Activated T-cell treated with anti-CD3 and anti-CD28 coated beads, Interleukin-2, amount 50 U/mL, for 24 hours (primary cell): Measurements from ENCODE around the gene RYR3.

Source experiments
- DNase-seq: peaks from one replicate; pipeline ENCODE4 v3.0.0-alpha.2; 2020
- H3K27ac Mint-ChIP-seq: 2 replicates; pipeline ENCODE4 v1.8.0; 2020; ENCODE audit warnings: mild to moderate bottlenecking, mixed read lengths
- H3K27me3 Mint-ChIP-seq: 2 replicates; pipeline ENCODE4 v1.8.0; 2020; ENCODE audit warnings: mixed read lengths
- H3K36me3 Mint-ChIP-seq: 2 replicates; pipeline ENCODE4 v1.8.0; 2020; ENCODE audit warnings: low read depth, mixed read lengths
- H3K4me1 Mint-ChIP-seq: 2 replicates; pipeline ENCODE4 v1.8.0; 2020; ENCODE audit warnings: low read depth, mixed read lengths
- H3K4me3 Mint-ChIP-seq: 2 replicates; pipeline ENCODE4 v1.8.0; 2020; ENCODE audit warnings: mild to moderate bottlenecking, moderate library complexity, mixed read lengths
- H3K9me3 Mint-ChIP-seq: 2 replicates; pipeline ENCODE4 v1.8.0; 2020; ENCODE audit warnings: mixed read lengths

Gene RYR3

DNA sequence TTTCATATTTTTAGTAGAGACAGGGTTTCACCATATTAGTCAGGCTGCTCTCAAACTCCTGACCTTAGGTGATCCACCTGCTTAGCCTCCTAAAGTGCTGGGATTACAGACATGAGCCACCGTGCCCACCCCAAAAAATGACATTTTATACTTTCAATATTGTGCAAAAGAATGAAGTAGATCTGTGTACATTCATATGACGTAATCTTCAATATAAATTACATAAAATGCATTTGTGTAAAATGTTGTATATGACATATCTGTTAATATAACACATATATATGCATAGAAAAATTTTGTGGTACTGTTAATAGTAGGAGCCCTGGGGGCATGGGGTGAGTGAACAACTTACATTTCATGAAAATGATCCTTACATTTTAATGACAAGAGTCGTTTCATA lies 71.7 kb downstream of the RYR3 start:
- no peaks in the 10 kb centered on the region for H3K4me1 Mint-ChIP-seq

DNA sequence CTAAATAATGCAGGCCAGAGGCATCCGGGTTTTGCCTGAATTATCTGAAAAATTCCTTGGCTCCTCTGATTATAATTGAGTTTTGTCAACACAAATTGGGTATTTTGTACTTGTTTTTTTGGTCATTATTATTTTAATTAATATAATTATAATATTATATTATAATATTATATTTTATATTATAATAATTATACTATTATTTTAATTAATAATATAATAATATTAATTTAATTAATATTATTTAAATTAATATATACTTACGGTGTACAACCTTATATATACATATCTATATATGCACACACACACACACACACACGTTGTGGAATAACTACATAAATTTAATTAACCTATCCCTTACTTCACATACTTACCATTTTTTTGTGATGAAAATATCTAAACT lies 73.5 kb downstream of the RYR3 start:
- Mint-ChIP-seq H3K36me3 (no peaks in the 10 kb centered on the region), H3K27ac (no peak overlapping the region), H3K4me3 (no peak overlapping the region), H3K9me3 (no peaks in the 10 kb centered on the region), H3K4me1 (no peaks in the 10 kb centered on the region), H3K27me3 (peaks cover 8% of the 10 kb centered on the region)
- DNase-seq, result no peak

More for the DNA sequence above, 71.7 kb downstream of the RYR3 start:
- Mint-ChIP-seq H3K36me3 (no peaks in the 10 kb centered on the region), H3K27ac (no peak overlapping the region), H3K9me3 (no peaks in the 10 kb centered on the region), H3K27me3 (peaks cover 8% of the 10 kb centered on the region), H3K4me3 (no peak overlapping the region)
- DNase-seq, result no peak

DNA sequence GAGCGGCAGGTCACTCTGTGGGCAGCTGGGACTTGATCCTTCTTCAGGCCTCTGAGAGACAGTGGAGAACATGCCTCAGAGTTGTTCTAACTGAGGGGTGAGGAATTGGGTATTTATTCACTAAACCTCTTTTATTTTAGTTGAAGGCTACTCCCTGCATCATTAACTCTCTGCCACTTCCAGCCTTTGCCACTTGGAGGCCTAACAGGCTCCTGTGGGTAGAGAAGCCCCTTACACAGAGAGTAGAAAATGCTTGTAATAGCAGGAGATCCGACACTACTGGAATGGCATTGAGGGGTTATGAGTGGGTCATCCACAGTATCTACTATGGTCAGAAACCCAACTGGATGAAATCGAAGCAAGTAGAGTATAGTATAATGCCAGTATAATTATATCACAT lies 81.7 kb downstream of the RYR3 start:
- Mint-ChIP-seq H3K27ac (no peak overlapping the region), H3K27me3 (no peaks in the 10 kb centered on the region), H3K9me3 (no peaks in the 10 kb centered on the region), H3K4me1 (no peaks in the 10 kb centered on the region), H3K4me3 (no peak overlapping the region), H3K36me3 (no peaks in the 10 kb centered on the region)
- no peak for DNase-seq

DNA sequence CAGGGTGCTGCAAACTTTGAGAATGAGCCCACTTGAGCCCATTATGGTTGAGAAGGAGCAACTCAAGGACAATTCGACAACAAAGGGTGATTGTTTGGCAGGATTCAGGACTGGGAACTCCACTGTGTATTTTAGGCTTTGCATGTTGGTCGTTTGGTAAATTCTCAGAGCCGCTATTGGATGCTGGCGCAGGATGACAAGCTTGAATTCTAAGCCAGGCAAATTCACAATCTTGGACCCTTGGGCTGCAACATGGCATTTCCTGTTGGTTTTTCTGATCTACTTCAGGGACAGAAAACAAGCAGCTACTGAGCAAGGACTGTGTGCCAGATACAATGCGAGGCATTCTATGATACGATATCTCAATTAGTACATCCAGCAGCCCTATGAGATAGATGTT lies 82.8 kb downstream of the RYR3 start:
- no peak for DNase-seq
- Mint-ChIP-seq H3K9me3 (no peaks in the 10 kb centered on the region), H3K36me3 (no peaks in the 10 kb centered on the region), H3K27me3 (peaks cover 4% of the 10 kb centered on the region), H3K4me3 (no peak overlapping the region), H3K27ac (no peak overlapping the region), H3K4me1 (no peaks in the 10 kb centered on the region)

DNA sequence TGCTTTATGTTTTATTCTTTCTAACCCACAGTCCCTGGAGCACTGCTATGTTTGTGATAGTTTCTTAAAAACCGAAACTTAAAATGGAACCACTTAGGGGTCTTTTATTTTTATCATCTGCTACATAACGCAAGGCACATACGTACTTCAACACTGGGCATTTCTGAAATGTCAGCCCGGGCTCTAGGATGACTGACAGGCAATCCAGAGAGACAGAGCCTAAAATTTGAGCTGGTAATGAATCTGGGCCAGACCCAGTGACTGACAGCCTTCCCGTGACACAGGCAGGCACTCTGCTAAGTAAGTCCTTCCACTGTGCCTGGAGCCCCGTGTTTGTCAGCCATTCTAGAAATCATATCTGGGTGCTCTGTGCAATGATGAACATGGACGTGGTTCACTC lies 84.6 kb downstream of the RYR3 start:
- Mint-ChIP-seq H3K36me3 (no peaks in the 10 kb centered on the region), H3K27me3 (peaks cover 12% of the 10 kb centered on the region), H3K9me3 (no peaks in the 10 kb centered on the region), H3K4me3 (no peak overlapping the region), H3K27ac (no peak overlapping the region), H3K4me1 (no peaks in the 10 kb centered on the region)
- DNase-seq, result no peak

DNA sequence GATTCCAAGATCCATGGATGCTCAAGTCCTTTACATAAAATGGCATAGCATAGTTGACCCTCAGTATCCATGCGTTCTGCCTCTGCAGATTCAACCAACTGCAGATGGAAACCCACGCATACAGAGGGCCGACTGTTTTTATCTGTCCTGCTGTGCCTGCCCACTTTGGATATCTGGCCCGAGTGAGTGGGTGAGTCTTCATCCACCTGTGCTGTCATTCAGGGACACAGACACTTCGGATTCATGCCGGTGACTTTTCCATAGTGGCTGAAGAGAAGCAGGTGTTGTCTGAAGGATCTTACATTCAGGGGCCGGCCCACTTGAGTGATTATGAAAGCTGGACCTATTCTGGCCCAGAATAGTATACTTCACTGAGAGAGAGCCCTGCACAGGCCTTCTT lies 85.1 kb downstream of the RYR3 start:
- Mint-ChIP-seq H3K27me3 (peaks cover 13% of the 10 kb centered on the region), H3K9me3 (no peaks in the 10 kb centered on the region), H3K4me1 (no peaks in the 10 kb centered on the region), H3K36me3 (no peaks in the 10 kb centered on the region), H3K27ac (no peak overlapping the region), H3K4me3 (no peak overlapping the region)
- DNase-seq, result no peak

DNA sequence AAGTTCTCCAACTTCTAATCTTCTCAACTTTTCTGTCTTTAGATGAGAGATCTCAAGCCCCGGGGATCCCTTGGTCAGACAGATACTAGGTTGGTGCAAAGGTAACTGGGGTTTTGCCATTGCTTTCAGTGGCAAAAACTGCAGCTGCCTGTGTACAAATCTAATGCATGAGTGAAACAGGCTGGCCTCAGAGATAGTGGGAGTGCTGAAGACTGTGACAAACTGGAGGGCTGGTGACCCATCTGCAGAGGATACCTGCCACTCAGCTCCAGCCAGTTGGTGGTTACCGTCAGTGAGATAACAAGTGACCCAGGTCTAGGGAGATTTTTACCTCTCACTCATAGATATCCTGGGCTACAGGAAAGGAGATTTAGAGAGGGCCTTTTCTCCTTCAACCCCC lies 85.7 kb downstream of the RYR3 start:
- Mint-ChIP-seq H3K27me3 (peaks cover 13% of the 10 kb centered on the region), H3K27ac (no peak overlapping the region), H3K4me1 (no peaks in the 10 kb centered on the region), H3K4me3 (no peak overlapping the region), H3K36me3 (no peaks in the 10 kb centered on the region), H3K9me3 (no peaks in the 10 kb centered on the region)
- no peak for DNase-seq

DNA sequence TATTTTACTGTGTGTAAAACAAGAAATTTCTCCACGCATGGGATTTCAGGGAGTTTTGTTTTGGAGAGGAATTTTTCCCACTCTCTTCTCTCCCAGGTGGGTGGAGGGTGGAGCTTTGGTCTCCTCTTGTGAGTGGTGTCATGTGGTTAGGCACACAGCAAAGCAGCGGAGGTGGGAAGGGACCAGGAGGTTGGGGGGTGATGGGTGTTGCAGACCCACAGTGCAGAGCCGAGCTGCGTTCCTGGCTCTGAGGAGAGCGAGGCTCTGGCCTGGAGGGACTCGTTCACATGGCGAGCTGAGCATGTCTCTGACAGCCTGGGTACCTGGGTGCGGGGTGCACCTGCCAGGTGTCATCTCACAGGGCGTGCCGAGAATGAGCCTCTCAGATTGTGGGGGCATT lies 87.8 kb downstream of the RYR3 start:
- peaks cover 16% of the 10 kb centered on the region for H3K27me3 Mint-ChIP-seq
- no peaks in the 10 kb centered on the region for H3K4me1 Mint-ChIP-seq
- DNase-seq, result no peak
- no peaks in the 10 kb centered on the region for H3K36me3 Mint-ChIP-seq
- H3K9me3 Mint-ChIP-seq, result no peaks in the 10 kb centered on the region
- H3K4me3 Mint-ChIP-seq, result no peak overlapping the region
- no peak overlapping the region for H3K27ac Mint-ChIP-seq

DNA sequence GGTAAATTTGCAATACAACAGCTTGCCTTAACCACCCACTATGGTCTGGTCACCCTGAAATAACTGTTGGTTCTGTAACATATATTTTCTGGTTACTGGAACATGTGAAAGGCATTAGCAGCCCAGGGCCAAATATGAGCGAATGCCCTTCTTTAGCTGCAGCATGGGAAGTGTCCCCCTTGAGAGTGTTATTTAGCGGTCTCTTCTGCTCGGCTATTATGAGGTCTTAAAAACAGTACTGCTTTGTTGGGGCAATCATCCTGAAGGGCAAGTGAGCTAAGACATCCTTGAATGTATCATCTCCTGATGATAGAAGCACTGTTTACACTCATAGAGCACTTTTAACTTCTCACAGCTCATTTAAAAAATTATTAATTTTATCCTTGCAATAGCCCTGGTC lies 90.2 kb downstream of the RYR3 start:
- no peaks in the 10 kb centered on the region for H3K36me3 Mint-ChIP-seq
- H3K4me1 Mint-ChIP-seq, result no peaks in the 10 kb centered on the region
- no peak for DNase-seq
- no peak overlapping the region for H3K4me3 Mint-ChIP-seq
- H3K27me3 Mint-ChIP-seq, result peaks cover 19% of the 10 kb centered on the region
- no peaks in the 10 kb centered on the region for H3K9me3 Mint-ChIP-seq
- H3K27ac Mint-ChIP-seq, result no peak overlapping the region

DNA sequence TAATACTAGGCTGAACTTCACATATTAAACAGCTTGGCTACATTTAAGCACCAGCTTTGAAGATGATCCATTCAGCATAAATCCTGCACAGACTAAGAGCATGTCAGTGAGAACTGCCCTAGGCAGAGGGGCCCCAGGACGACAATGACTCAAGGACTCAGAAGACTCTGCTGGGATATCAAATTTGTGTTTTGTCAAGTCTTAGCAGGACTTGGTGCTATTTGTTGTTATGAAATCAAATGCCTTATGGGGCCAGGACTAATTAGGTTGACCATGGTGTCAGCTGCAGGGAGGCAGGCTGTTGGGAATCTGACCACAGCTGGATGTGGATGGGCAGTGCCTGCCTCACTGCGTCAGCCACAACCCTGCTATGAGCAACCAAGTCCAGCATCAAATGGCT lies 91.8 kb downstream of the RYR3 start:
- H3K4me3 Mint-ChIP-seq, result no peak overlapping the region
- peaks cover 19% of the 10 kb centered on the region for H3K27me3 Mint-ChIP-seq
- H3K4me1 Mint-ChIP-seq, result no peaks in the 10 kb centered on the region
- H3K36me3 Mint-ChIP-seq, result no peaks in the 10 kb centered on the region
- no peak for DNase-seq
- no peak overlapping the region for H3K27ac Mint-ChIP-seq
- no peaks in the 10 kb centered on the region for H3K9me3 Mint-ChIP-seq

DNA sequence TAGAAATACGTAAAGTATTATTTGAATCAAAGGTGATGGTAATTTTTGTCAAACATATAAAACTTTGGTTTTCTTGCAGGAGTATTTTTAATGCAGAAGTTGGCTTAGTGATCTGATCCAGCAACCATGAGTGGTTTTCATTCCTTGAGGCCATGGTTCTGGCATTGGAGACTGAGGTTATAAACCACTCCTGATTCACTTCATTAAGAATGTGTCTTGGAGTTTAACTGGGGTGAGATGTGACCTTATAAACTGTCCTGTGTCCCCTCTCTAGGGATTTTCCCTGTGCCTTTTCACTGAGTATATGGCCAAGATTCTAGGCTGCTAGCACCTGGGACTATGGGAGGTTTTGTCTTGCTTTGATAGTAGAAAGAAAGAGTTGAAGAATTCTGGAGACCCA lies 94.3 kb downstream of the RYR3 start:
- Mint-ChIP-seq H3K9me3 (no peaks in the 10 kb centered on the region), H3K36me3 (no peaks in the 10 kb centered on the region), H3K27me3 (peaks cover 9% of the 10 kb centered on the region), H3K4me3 (no peak overlapping the region), H3K27ac (no peak overlapping the region), H3K4me1 (no peaks in the 10 kb centered on the region)
- DNase-seq, result no peak

DNA sequence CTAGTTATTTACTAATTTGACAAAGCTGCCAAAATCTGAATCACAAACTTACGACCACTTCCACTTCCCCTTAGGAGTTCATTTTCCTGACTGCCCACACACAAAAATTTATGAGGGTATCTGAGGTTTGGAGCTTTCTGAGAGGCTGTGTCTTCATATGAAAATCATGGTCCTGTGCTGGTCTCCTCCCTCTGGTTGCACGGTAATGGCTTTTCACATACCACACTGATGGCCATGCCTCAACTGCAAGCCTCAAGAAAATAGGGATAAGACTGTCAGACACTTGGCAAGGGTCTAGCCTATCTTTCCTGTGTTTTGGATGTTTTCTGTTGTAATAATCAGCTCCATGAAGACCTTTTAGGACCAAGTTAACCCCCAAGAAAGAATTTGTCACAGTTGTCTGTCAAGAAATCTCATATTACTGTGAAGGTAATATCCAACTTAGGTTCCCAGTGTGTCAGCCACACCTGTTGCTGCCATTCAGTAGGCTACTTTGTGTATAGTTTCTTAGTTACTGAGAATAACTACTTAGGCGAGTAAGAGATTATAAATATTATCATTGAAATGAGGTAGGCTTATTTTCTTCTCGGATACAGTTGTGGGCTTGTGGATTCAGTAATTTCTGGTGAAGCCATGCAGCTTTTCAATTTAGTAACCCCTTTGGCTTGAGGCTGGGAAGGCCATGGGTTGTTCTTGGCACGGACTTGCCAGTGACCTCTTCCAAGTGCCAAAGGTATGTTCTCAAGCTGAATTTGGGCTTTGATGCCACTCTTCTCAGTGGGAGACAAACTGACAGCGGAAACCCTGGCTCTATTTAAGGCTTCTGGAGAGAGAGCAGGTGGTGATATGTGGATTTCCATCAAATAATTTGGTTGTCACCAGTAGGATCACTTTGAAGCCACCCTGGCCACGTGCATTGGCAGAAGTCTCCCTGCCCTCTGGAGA lies 101.1 kb downstream of the RYR3 start:
- Mint-ChIP-seq H3K4me3 (no peak overlapping the region), H3K36me3 (no peaks in the 10 kb centered on the region), H3K9me3 (peaks cover 2% of the 10 kb centered on the region), H3K27me3 (peaks cover 6% of the 10 kb centered on the region), H3K27ac (no peak overlapping the region), H3K4me1 (no peaks in the 10 kb centered on the region)
- no peak for DNase-seq

DNA sequence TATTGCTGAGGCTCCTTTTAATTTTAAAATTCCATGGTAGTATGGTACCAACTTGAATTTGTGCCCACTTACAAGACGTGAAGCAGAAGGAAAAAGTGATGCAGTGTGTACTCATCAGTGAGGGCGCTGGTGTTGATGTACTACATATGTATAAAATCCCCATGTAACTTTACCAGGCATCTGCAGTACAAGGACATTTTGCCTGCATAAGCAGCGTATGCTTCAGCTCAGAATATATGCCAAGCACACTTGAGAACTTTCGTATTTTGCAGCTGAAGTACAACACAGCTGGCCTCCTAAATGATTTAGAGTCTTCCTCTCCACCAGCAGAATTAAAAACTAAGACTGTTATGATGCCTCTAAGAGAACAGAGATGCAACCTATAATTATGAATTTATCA lies 108.9 kb downstream of the RYR3 start:
- no peaks in the 10 kb centered on the region for H3K4me1 Mint-ChIP-seq
- no peak for DNase-seq
- no peak overlapping the region for H3K4me3 Mint-ChIP-seq
- H3K9me3 Mint-ChIP-seq, result no peaks in the 10 kb centered on the region
- no peaks in the 10 kb centered on the region for H3K36me3 Mint-ChIP-seq
- no peak overlapping the region for H3K27ac Mint-ChIP-seq
- H3K27me3 Mint-ChIP-seq, result peaks cover 39% of the 10 kb centered on the region

DNA sequence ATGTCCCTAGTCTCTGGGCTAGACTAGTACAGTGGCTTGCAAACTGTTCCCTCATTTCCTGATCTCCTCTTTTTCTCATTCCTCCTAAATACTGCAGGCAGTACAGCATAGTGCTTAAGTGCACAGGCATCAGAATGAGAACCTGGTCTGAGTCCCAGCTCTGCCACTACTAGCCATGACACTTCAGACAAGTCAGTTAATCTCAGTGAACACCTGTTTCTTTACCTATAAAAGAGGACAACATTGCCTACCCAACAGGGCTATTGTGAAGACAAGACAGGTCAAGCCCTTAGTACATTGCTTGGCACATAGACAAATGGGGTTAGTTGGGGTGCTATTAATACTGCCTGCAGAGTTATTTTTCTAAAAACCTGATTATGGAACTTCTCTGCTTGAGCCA lies 113.3 kb downstream of the RYR3 start:
- Mint-ChIP-seq H3K27ac (no peak overlapping the region), H3K4me1 (no peaks in the 10 kb centered on the region), H3K27me3 (peaks cover 14% of the 10 kb centered on the region), H3K9me3 (no peaks in the 10 kb centered on the region), H3K4me3 (no peak overlapping the region), H3K36me3 (no peaks in the 10 kb centered on the region)
- no peak for DNase-seq

DNA sequence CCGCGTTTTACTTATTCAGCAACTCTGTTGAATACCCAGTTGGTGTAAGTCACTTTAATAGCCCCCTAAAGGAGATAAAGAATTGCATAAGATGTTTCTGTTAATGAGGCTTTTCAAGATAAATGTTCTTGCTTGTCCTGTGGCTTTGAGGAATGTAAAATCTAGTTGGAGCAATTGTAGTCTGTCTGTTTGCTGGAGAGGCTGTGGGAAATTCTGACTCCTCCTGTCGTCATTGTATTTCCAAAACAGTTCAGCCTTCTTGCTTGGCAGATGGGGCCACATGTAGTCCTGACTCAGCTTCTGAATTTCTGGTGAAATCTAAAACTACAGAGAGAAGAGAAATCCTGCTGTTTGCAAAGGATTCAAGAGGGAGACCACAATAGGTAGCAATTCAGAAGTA lies 114.4 kb downstream of the RYR3 start:
- no peak overlapping the region for H3K27ac Mint-ChIP-seq
- H3K4me3 Mint-ChIP-seq, result no peak overlapping the region
- no peaks in the 10 kb centered on the region for H3K9me3 Mint-ChIP-seq
- no peak for DNase-seq
- H3K36me3 Mint-ChIP-seq, result no peaks in the 10 kb centered on the region
- H3K4me1 Mint-ChIP-seq, result no peaks in the 10 kb centered on the region
- H3K27me3 Mint-ChIP-seq, result peaks cover 9% of the 10 kb centered on the region

DNA sequence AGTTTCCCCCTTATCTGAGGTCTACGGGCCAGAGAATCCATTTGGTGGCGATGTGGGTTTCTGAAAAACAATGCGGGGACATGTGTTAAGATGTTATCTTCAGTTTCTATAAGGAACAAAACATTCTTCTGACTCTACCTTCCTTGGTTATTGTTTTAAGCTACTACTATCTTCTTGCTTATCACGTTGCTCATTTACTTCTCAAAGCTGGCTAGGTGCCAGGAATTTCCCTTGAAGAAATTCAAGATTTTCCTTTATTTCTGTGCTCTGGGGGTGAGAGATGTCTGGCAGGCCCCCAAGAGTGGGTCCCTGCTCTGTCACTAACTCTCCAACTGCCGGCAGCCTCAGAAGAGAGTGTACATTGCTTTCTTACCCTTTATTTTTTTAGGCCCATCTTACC lies 119.8 kb downstream of the RYR3 start:
- Mint-ChIP-seq H3K36me3 (no peaks in the 10 kb centered on the region), H3K27ac (no peak overlapping the region), H3K27me3 (no peaks in the 10 kb centered on the region), H3K4me3 (no peak overlapping the region), H3K9me3 (no peaks in the 10 kb centered on the region), H3K4me1 (no peaks in the 10 kb centered on the region)
- DNase-seq, result no peak
